GM15510 (cell line): Measurements from ENCODE around the gene ZNF541.
A peak's percentile ranks its signal among the peaks of the same experiment; 100 is the strongest.

Experiments
- POLR2A ChIP-seq: IDR thresholded peaks from 3 replicates; pipeline ENCODE4 v1.6.1; 2011; ENCODE audit warnings: borderline replicate concordance; ENCODE audit not compliant: insufficient read length; ENCODE audit errors: extremely low read depth

Gene ZNF541, protein sequence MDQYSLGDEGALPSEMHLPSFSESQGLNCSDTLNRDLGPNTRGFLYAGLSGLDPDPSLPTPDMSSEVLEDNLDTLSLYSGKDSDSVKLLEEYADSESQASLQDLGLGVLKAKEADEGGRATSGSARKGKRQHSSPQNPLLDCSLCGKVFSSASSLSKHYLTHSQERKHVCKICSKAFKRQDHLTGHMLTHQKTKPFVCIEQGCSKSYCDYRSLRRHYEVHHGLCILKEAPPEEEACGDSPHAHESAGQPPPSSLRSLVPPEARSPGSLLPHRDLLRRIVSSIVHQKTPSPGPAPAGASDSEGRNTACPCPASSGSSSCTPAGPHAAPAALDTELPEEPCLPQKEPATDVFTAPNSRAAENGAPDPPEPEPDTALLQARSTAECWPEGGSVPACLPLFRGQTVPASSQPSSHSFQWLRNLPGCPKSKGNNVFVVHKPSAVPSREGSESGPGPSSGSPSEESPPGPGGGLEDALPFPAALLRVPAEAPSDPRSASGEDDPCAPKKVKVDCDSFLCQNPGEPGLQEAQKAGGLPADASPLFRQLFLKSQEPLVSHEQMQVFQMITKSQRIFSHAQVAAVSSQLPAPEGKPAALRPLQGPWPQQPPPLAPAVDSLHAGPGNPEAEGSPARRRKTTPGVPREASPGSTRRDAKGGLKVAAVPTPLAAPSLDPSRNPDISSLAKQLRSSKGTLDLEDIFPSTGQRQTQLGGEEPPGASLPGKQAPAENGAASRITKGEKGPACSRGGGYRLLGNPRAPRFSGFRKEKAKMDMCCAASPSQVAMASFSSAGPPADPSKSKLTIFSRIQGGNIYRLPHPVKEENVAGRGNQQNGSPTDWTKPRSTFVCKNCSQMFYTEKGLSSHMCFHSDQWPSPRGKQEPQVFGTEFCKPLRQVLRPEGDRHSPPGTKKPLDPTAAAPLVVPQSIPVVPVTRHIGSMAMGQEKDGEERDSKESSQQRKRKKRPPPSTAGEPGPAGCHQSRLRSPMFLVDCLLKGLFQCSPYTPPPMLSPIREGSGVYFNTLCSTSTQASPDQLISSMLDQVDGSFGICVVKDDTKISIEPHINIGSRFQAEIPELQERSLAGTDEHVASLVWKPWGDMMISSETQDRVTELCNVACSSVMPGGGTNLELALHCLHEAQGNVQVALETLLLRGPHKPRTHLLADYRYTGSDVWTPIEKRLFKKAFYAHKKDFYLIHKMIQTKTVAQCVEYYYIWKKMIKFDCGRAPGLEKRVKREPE (N-terminal part only)

DNA sequence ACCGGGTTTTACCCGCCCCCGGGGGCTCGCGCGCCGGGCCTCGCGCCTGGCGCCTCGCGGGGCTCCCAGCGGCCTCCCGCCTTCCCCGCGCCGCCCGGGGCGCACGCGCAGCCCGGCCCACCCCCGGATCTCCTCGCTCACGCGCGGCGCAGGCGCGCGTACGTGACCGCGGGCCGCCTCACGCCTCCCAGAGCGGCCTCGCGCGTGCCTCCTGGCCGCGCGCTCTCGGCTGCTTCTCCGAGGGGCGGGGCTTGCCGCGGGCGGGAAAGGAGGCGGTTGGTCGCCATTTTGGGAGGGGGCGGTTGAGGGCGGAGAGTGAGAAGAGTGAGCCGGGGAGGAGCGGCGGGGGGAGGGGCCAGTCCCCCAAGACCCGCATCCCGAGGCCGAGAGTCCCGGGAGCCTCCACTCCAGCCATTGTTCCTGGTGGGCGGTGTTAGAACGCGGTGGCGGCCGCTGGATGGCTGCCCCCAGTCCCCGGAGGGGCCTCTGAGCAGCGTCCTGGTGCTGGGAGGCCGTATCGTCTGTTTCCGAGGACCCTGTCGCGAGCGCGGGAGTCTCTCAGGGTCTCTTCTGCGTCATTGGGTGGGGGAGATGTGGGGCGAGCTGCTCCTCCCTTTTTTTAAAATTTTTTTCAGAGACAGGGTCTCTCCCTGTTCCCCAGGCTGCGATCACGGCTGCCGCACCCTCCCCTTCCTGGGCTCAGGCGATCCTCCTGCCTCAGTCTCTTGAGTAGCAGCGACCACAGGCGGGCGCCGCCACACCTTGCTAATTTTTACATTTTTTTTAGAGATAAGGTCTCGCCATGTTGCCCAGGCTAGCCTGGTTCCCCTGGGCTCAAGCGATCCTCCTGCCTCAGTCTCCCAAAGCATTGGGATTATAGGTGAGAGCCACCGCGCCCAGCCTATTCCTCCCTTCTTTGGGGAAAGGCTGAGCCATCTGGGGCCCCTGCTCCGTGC is at the start of gene ZNF541:
Gene ZNF541, minus strand, starts transcription at position 78 of the 956 bp plus-strand sequence. CDS start 17,292 bp downstream, outside the sequence.
- no peak for TF ChIP-seq POLR2A

DNA sequence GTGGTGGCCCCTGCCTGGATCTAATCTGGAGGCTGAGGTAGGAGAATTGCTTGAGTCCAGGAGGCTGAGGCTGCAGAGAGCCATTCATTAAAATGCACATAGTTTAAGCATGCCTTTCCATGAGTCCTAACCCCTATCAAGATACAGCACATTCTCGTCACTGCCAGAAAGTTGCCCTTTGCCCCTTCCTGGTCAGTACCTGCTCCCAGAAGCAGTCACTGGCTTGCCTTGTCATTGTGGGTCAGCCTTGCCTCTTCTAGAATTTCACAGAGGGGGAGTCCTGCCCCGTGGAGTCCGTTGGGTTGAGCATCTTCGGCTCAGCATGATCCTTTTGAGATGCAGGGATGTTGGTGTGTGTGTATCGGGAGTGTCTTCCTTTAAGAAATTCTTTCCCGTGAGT is 46.8 kb upstream of the ZNF541 start:
- TF ChIP-seq POLR2A: no peak

DNA sequence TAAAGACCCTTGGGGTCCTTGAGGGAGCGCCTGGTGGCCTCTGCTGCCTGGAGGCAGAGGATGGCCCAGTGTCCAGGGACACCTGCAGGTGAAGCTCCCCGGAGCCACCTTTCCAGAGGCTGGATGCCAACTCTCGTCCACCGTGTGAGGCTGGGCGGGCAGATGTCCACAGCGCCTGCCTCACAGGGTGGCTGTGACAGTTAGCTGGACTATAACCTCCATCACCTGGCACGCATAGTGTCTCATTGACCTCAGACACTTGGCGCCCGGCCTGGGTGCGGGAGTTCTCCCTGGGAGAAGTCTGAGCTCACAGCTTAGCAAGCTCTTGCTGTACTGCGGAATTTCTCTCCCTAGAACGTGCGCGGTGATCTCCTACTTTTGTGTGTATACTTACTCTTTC is 45.8 kb upstream of the ZNF541 start:
- no peak for TF ChIP-seq POLR2A

DNA sequence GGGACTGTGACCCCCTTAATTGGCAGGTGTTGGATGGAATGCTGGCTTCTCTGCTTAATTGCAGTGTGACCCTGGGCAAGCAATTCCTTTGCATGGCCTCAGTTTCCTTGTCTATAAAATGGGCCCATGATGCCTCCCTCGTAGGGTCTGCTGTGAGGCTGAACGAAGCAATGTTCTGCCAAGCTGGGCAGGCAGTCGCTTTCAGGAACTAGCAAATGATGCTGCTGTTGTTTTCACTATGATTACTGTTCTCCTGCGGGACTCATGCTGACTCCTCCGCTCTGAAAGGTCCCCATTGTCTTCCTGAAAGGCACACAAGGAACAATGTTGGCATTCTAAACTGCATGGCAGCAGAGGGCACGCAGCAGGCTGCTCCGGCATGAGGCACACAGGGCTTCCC is 42.8 kb upstream of the ZNF541 start:
- TF ChIP-seq POLR2A: no peak

DNA sequence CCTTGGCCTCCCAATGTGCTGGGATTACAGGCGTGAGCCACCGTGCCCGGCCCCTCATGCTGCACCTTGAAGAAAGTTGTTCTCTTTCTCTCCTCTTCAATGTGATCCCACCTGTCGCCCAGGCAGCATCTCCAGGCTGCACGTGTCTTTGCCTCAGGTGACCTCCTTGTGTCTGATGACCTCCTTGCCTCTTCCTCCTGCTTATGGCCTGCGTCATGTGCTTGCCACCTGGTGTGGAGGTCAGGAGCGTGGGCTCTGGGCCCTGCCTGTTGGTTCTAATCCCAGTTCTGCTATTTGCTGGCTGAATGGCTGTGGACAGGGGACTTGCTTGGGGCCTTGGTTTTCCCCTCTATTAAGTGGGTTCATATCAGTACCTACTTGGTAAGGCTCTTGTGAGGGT is 42.3 kb upstream of the ZNF541 start:
- TF ChIP-seq POLR2A: no peak

DNA sequence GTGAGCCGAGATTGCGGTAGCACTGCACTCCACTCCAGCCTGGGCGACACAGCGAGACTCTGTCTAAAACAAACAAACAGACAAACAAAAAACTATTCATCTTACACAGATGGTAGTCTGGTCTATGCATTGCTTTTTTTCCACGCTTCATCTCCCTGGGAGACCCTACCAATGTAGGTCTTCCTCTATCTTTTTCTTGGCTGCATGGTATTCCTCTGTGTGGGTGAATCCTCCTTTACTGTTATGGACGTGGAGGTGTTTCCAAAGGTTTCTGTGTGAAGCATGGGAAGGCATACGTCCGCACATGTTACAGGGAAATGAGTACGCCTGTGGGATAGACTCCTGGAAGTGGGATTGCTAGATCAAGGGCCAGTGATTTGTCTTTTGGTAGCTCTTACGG is 41.6 kb upstream of the ZNF541 start:
- TF ChIP-seq POLR2A: no peak

DNA sequence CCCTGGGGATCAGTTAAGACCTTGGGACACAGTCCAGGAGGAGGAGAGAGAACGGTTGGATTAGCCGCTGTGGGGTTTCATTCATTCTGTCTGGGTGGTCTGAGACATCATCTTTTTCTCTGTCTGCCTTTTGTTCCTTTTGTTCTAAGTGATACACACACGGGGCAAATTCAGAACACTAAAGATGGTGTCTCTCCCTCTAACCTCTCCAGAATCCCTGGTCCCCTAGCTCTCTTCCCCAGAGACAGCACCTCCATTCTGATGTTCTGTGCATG is 41.0 kb upstream of the ZNF541 start:
- TF ChIP-seq POLR2A: no peak

DNA sequence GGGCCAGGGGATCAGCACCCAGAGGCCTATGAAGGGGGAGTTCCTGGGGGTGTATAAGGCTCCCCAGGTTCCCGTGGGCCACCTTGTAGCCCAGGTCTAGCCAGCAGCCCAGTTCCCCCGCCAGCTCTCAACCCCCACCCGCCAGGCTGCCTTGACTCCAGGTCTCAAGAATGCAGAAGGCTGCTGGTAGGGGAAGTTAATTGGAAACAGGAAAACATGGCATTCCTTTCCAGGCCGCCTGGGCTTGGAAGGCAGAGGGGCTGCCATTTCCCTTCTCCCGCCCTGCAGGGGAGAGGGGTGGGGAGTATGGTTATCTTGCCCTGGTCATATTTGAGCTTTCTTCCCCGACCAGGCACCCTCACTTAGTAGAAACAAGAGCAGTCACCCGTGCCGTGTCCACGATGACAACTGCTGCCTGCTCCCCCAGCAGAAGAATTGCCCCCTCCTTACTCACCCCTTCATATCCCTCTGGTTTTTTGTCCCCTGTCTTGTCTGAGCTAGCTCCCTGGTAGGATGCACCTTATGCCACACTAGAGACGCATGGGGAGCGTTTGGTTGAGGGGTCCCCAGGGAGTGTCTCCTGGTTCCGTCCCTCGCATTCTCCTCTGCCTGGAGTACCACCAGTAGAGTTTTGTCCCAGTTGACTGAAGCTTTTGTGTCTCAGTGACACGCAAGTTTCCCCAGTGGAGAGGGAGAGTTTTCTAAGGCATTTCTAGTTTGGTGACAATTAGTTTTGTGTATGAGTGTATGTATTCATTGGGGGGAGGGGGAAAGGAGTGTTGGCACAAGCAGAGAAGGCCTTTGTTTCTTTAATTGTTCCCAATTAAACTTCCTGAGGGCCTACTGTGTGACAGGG is 40.4 kb upstream of the ZNF541 start:
- TF ChIP-seq POLR2A: no peak

DNA sequence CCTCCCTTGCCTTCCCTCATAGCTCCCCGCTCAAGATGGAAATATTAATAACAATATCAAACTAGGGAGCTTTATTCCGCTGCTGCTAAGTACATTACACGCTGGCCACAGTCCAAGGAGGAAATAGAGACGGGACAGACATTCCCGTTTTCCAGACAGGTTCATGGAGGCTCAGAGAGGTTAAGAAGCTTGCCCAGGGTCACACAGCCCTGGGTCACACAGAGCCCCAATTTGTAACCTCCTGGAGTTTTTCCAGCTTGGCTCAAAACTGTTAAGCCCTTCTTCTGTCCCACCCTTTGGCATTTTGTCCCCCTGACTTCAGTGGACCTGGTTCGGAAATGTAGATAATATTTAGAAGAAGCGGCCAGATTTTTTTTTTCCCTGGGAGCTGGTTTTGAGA is 38.0 kb upstream of the ZNF541 start:
- TF ChIP-seq POLR2A: no peak

DNA sequence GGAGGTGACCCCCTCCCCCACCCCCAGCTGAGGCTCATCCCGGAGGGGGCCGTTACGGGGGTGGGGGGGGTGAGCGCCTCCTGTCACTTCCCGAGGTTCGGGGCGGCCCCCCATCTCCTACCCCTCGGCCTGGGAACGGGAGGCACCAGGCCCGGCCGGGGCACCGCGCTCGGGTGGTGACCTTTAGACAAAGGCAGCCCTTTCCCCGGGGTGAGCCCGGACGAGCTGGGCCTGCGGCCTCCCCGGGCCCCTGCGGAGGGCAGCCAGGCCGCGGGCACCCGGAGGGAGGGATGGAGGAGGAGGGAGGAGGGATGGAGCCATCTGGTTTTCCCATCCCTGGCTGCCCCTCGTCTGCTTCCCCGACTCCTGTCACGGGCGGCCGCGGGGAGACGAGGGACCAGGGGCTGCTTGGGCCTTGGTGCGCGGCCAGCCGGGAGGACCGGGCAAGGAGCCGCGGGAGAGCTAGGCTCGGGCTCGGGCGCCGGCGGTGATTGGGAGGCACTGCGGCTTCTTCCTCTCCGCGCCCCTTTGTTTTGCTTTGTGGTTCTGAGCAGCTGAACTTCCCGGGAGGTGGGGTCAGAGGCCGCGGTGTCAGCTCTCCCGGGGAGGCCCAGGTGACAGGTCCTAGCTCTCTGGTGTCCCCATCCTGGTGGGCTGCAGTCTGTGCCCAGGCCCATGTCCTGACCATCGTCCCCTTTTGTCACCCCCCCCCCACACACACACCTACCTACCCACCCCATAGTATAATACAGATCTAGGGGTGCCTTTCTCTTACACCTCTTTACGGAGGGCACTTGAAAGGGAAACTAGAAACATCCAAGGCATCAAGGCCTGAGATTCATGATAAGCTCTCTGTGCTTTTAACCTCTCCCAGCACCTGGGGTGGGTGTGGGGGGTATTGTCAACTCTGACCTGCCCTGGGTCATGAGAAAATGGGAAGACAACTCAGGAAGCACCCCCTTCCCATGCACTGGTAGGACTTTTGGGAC is 37.3 kb upstream of the ZNF541 start:
- no peak for TF ChIP-seq POLR2A

DNA sequence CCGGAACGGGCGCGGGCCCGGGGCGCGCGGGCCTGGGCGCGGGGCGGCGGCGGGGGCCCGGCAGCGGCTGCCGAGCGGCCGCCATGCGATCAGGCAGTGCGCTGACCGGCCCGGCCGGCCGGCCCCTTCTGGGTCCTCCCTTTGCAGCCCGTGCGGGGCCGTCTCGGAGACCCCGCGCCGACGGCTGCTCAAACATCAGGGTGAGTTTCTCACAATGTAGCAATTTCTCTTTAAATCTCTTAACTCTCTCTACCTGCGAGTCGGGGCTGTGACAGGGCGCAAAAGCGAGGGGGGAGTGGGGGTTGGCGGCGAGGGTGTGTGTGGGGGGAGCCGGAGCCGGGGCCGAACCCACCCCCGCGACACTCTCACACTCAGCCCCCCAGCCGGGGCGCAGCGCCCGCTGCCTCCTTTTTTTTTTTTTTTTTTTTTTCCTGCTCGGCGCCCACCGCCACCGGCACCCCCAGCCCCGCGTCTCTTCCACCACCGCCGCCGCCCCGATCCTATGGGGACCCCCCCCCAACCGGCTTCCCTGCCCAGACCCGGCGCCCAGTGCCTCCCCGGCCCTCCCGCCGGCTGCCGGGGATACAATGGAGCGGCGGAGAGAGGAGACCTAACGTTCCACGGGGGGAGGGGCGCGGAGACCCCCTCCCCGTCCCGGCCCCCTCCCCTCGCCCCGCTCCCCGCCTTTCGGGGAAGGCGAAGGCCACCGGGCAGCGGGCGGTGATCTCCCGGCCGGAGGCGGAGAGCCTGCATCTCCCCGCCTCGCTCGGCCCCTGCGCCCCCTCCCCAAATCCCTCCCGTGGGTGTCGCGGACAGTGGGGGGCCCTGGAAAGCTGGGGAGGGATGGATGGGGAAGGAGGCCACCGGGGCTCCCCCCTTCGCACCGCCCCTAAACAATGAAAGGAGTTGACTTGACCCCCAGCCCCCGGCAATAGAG is 36.3 kb upstream of the ZNF541 start, which contains the start of gene BICRA:
Gene BICRA, plus strand, starts transcription at position 166 of the 937 bp plus-strand sequence. CDS start 64,441 bp downstream, outside the sequence.
- peak; percentile 42 for TF ChIP-seq POLR2A
